Measurements from ENCODE around the gene SST.

DNA sequence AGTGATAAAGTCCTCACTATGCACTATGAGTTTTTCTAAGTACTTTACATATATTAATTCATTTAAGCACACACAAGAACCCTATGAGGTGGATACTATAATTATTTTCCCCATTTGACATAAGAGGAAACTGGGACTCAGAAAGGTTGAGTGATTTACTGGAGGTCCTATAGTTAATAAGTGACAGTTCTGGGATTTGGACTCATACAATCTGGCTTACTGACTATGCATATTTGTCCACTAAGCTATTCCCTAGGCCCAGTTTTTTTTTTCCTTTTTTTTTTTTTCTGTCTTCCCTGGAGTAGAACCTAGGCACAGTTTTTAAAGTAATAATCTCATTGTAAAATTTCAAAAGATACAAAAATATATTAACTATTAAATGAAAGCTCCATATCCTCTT, 38.5 kb upstream of the SST start:
- TF ChIP-seq CTCF (conservative IDR thresholded peaks at IDR 0.05) (no peak), ZFX (IDR thresholded peaks at IDR 0.05) (no peak)
